Esophagus muscularis mucosa (tissue), 4 donors: ENCODE data around the gene ABCC9.

Experiments
- CTCF ChIP-seq, 3 experiments: fragments of 200-600 bp in 2 of 3; fragments of 450-650 bp in 1 of 3; sonication (generic) in 2 of 3; IDR thresholded peaks; one replicate each; pipeline ENCODE4 v1.5.1; 2017 to 2019; ENCODE audit warnings: antibody characterized with exemption in 3 of 3, mild to moderate bottlenecking in 2 of 3, moderate library complexity in 1 of 3
- EP300 ChIP-seq: sonication (generic); formaldehyde crosslinking; IDR thresholded peaks from one replicate; pipeline ENCODE4 v1.6.1; 2017; ENCODE audit warnings: antibody characterized with exemption
- POLR2A ChIP-seq: fragments of 450-650 bp; IDR thresholded peaks from one replicate; pipeline ENCODE4 v1.6.1; 2017; ENCODE audit warnings: antibody characterized with exemption, moderate library complexity, mild to moderate bottlenecking, low read depth

DNA sequence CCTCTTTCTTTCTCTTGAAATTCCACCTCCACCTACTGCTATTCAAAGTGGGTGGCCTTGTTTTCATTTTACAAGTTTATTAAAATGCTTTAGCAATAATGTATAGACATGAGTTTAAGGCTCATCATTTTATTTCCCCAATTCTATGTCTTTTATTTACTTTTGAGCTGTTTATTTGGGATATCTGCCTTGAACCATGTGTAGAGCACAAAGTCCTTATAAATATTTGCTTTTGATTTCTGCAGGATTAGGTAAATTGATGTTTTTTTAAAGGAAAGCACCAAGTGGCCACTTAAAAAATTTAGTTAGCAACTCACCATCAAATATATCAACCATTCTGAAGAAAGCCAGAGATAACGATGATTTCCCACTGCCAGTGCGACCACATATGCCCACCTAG, 126.9 kb downstream of the ABCC9 start:
- TF ChIP-seq EP300, result no peak
- no peak for TF ChIP-seq CTCF (IDR thresholded peaks at IDR 0.05)
- TF ChIP-seq POLR2A, result no peak
